Activated naive CD4-positive, alpha-beta T cell treated with anti-CD3 and anti-CD28 coated beads, Interleukin-2, amount 50 U/mL, for 72 hours (primary cell): ENCODE data around the gene TNS4. TPM values are rescaled to one million over a fixed set of nuclear protein-coding genes. Genes with fewer than 3 reads are reported as not detected.

Experiments
- ATAC-seq, 2 donors: fragments of 150-1000 bp; cut with Tn5 transposase; 2 replicates each; pipeline ENCODE4 v1.10.0; 2021; ENCODE audit warnings: mild to moderate bottlenecking in 2 of 2, moderate library complexity in 2 of 2
- DNase-seq, 2 donors: peaks; one replicate each; pipeline ENCODE4 v3.0.0; 2021 to 2022; ENCODE audit warnings: low spot score in 2 of 2
- H3K27ac Mint-ChIP-seq, 2 donors: one replicate each; pipeline ENCODE4 v1.8.0; 2022; ENCODE audit warnings: mild to moderate bottlenecking in 2 of 2, mixed read lengths in 2 of 2
- H3K36me3 Mint-ChIP-seq, 2 donors: one replicate each; pipeline ENCODE4 v1.8.0; 2022; ENCODE audit warnings: mixed read lengths in 2 of 2
- H3K9me3 Mint-ChIP-seq, 2 donors: one replicate each; pipeline ENCODE4 v1.8.0; 2022; ENCODE audit warnings: mixed read lengths in 2 of 2
- total RNA-seq, 2 donors: library from RNA; stranded (reverse); gene quantifications; one replicate each; pipeline ENCODE4 v1.2.3, GENCODE V29; 2022

TNS4 gene
- total RNA-seq, 2 donors from 2014 or later, result 1.7 to 11.6 TPM

- peaks cover 0 to 12% of the 10 kb centered on the region in 2 donors for H3K36me3 Mint-ChIP-seq
- DNase-seq, result no peak
- no peak overlapping the region for H3K27ac Mint-ChIP-seq
- no peak for ATAC-seq
- peaks cover 0 to 12% of the 10 kb centered on the region in 2 donors for H3K9me3 Mint-ChIP-seq
These were observed 9.7 kb upstream of the TNS4 start for GRCh38 chr17:40511136-40511535.

GRCh38 chr17:40510328-40510648 is 8.9 kb upstream of the TNS4 start:
- H3K36me3 Mint-ChIP-seq, result peaks cover 0 to 12% of the 10 kb centered on the region in 2 donors
- no peak for ATAC-seq
- H3K27ac Mint-ChIP-seq, result no peak overlapping the region
- H3K9me3 Mint-ChIP-seq, result peaks cover 0 to 12% of the 10 kb centered on the region in 2 donors
- DNase-seq, result no peak

- no peak for DNase-seq
- no peak for ATAC-seq
- Mint-ChIP-seq H3K9me3 (peaks cover 0 to 12% of the 10 kb centered on the region in 2 donors), H3K27ac (no peak overlapping the region), H3K36me3 (peaks cover 0 to 12% of the 10 kb centered on the region in 2 donors)
These were observed 8.4 kb upstream of the TNS4 start for GRCh38 chr17:40509626-40510327.

- no peaks in the 10 kb centered on the region for H3K9me3 Mint-ChIP-seq
- DNase-seq (no peak), ATAC-seq (no peak)
- no peak overlapping the region for H3K27ac Mint-ChIP-seq
- no peaks in the 10 kb centered on the region for H3K36me3 Mint-ChIP-seq
These were observed 5.4 kb upstream of the TNS4 start for GRCh38 chr17:40506786-40507185.

GRCh38 chr17:40503154-40503553 is 1.7 kb upstream of the TNS4 start:
- DNase-seq, result no peak
- Mint-ChIP-seq H3K9me3 (no peaks in the 10 kb centered on the region), H3K36me3 (no peaks in the 10 kb centered on the region), H3K27ac (no peak overlapping the region)
- no peak for ATAC-seq

GRCh38 chr17:40502716-40503115 is 1.3 kb upstream of the TNS4 start:
- H3K36me3 Mint-ChIP-seq, result no peaks in the 10 kb centered on the region
- H3K9me3 Mint-ChIP-seq, result no peaks in the 10 kb centered on the region
- no peak overlapping the region for H3K27ac Mint-ChIP-seq
- no peak for ATAC-seq
- DNase-seq, result no peak

GRCh38 chr17:40500709-40501108 is 714 bp downstream of the TNS4 start:
- ATAC-seq (no peak), DNase-seq (no peak)
- Mint-ChIP-seq H3K9me3 (no peaks in the 10 kb centered on the region), H3K27ac (peak overlapping the region in 1 of 2 donors; percentile 23), H3K36me3 (no peaks in the 10 kb centered on the region)

- no peak for DNase-seq
- H3K27ac Mint-ChIP-seq, result peak overlapping the region in 1 of 2 donors; percentile 23
- no peaks in the 10 kb centered on the region for H3K36me3 Mint-ChIP-seq
- ATAC-seq, result no peak
- no peaks in the 10 kb centered on the region for H3K9me3 Mint-ChIP-seq
These were observed 1.2 kb downstream of the TNS4 start for GRCh38 chr17:40500190-40500589.

GRCh38 chr17:40499551-40500189 is 1.8 kb downstream of the TNS4 start:
- ATAC-seq (no peak), DNase-seq (no peak)
- no peaks in the 10 kb centered on the region for H3K36me3 Mint-ChIP-seq
- no peaks in the 10 kb centered on the region for H3K9me3 Mint-ChIP-seq
- H3K27ac Mint-ChIP-seq, result peak overlapping the region in 1 of 2 donors; percentile 24

GRCh38 chr17:40498281-40499084 is 2.9 kb downstream of the TNS4 start:
- DNase-seq, result no peak
- ATAC-seq, result no peak
- H3K36me3 Mint-ChIP-seq, result no peaks in the 10 kb centered on the region
- no peaks in the 10 kb centered on the region for H3K9me3 Mint-ChIP-seq
- H3K27ac Mint-ChIP-seq, result no peak overlapping the region

GRCh38 chr17:40497695-40498094 is 3.7 kb downstream of the TNS4 start:
- H3K9me3 Mint-ChIP-seq, result no peaks in the 10 kb centered on the region
- DNase-seq, result no peak
- ATAC-seq, result no peak
- no peaks in the 10 kb centered on the region for H3K36me3 Mint-ChIP-seq
- H3K27ac Mint-ChIP-seq, result no peak overlapping the region

GRCh38 chr17:40496634-40497420 is 4.6 kb downstream of the TNS4 start:
- DNase-seq, result no peak
- no peak overlapping the region for H3K27ac Mint-ChIP-seq
- ATAC-seq, result no peak
- no peaks in the 10 kb centered on the region for H3K9me3 Mint-ChIP-seq
- no peaks in the 10 kb centered on the region for H3K36me3 Mint-ChIP-seq

GRCh38 chr17:40496170-40496569 is 5.3 kb downstream of the TNS4 start:
- H3K27ac Mint-ChIP-seq, result no peak overlapping the region
- no peaks in the 10 kb centered on the region for H3K9me3 Mint-ChIP-seq
- DNase-seq, result no peak
- no peak for ATAC-seq
- no peaks in the 10 kb centered on the region for H3K36me3 Mint-ChIP-seq

- DNase-seq, result no peak
- Mint-ChIP-seq H3K36me3 (no peaks in the 10 kb centered on the region), H3K9me3 (no peaks in the 10 kb centered on the region), H3K27ac (peak overlapping the region in 1 of 2 donors; percentile 45)
- no peak for ATAC-seq
These were observed 6.3 kb downstream of the TNS4 start for GRCh38 chr17:40495140-40495539.

GRCh38 chr17:40493697-40494096 is 7.7 kb downstream of the TNS4 start:
- no peak overlapping the region for H3K27ac Mint-ChIP-seq
- no peak for ATAC-seq

GRCh38 chr17:40491486-40491885 is 9.9 kb downstream of the TNS4 start:
- H3K27ac Mint-ChIP-seq, result no peak overlapping the region
- DNase-seq (no peak), ATAC-seq (no peak)
- H3K9me3 Mint-ChIP-seq, result no peaks in the 10 kb centered on the region
- no peaks in the 10 kb centered on the region for H3K36me3 Mint-ChIP-seq

More at GRCh38 chr17:40493697-40494096, 7.7 kb downstream of the TNS4 start:
- DNase-seq, result no peak
- Mint-ChIP-seq H3K36me3 (no peaks in the 10 kb centered on the region), H3K9me3 (no peaks in the 10 kb centered on the region)

- Mint-ChIP-seq H3K27ac (no peak overlapping the region), H3K9me3 (no peaks in the 10 kb centered on the region)
These were observed 10.4 kb downstream of the TNS4 start for GRCh38 chr17:40490982-40491381.

More at GRCh38 chr17:40490982-40491381, 10.4 kb downstream of the TNS4 start:
- ATAC-seq, result no peak
- H3K36me3 Mint-ChIP-seq, result no peaks in the 10 kb centered on the region
- DNase-seq, result no peak
